Suppressor macrophage (primary cell): Measurements from ENCODE around the gene CEP170B.
"Not testable (repeated sequence)": the region's sequence is repeated elsewhere in the genome, so short reads cannot be mapped to it uniquely, and the experiment has no call there.

Source experiments
- DNase-seq, 4 experiments: peaks; one replicate each; pipeline ENCODE4 v3.0.0-alpha.2; 2020 to 2022

Gene CEP170B

GRCh38 chr14:104844306-104845032 is 20.6 kb upstream of the CEP170B start:
- DNase-seq, result no peak

GRCh38 chr14:104845033-104845666 is 19.9 kb upstream of the CEP170B start:
- no peak for DNase-seq

GRCh38 chr14:104845834-104846441 is 19.1 kb upstream of the CEP170B start:
- DNase-seq, result no peak

- no peak for DNase-seq
Measured at GRCh38 chr14:104852280-104852663, 12.8 kb upstream of the CEP170B start.

- DNase-seq, result no peak
Measured at GRCh38 chr14:104855532-104856090, 9.5 kb upstream of the CEP170B start.

- DNase-seq, result no peak
Measured at GRCh38 chr14:104856157-104856868, 8.8 kb upstream of the CEP170B start.

- DNase-seq, result no peak
Measured at GRCh38 chr14:104856869-104857860, 7.9 kb upstream of the CEP170B start.

GRCh38 chr14:104857931-104858330 is 7.1 kb upstream of the CEP170B start:
- not testable (repeated sequence) for DNase-seq

GRCh38 chr14:104858811-104859426 is 6.1 kb upstream of the CEP170B start:
- DNase-seq, result no peak

GRCh38 chr14:104859900-104860299 is 5.2 kb upstream of the CEP170B start:
- DNase-seq, result no peak

GRCh38 chr14:104860414-104860813 is 4.7 kb upstream of the CEP170B start:
- DNase-seq, result no peak

- no peak for DNase-seq
Measured at GRCh38 chr14:104863131-104863862, 1.8 kb upstream of the CEP170B start.

GRCh38 chr14:104863923-104864266 is 1.2 kb upstream of the CEP170B start:
- DNase-seq, result no peak

GRCh38 chr14:104864267-104865080 is 594 bp upstream of the CEP170B start:
- peak in 2 of 4 experiments; percentile 17 to 42 for DNase-seq

GRCh38 chr14:104865631-104866441 is 768 bp downstream of the CEP170B start:
- peak; percentile 18 to 72 (median 46) for DNase-seq

GRCh38 chr14:104866451-104867370 is 1.6 kb downstream of the CEP170B start:
- no peak for DNase-seq

GRCh38 chr14:104867371-104868059 is 2.4 kb downstream of the CEP170B start:
- DNase-seq, result no peak
